Measurements from ENCODE around the gene C11orf98.

- peak in 2 of 6 experiments; percentile 17 for TF ChIP-seq CTCF (IDR thresholded peaks at IDR 0.05)
- TF ChIP-seq POLR2A (IDR thresholded peaks at IDR 0.05) = peak in 3 of 4 donors; percentile 55 to 78 (median 60)
- no peak for TF ChIP-seq EP300 (IDR thresholded peaks at IDR 0.05)
- TF ChIP-seq POLR2AphosphoS5 (IDR thresholded peaks at IDR 0.05) = peak; percentile 30 to 58
Observed at GRCh38 chr11:62671608-62672389, 6.8 kb upstream of the C11orf98 start, which contains the start of the genes LBHD1 and UQCC3.
